Measurements from ENCODE around the gene DIS3L2.

GRCh38 chr2:232335859-232336215, 374.3 kb downstream of the DIS3L2 start:
- TF ChIP-seq CTCF (conservative IDR thresholded peaks at IDR 0.05; ENCODE audit: low read length): no peak
- TF ChIP-seq EZH2phosphoT487 (IDR thresholded peaks at IDR 0.05; ENCODE audit: borderline replicate concordance): no peak
